ENCODE measurements around the gene GLS2.
A peak's percentile ranks its signal among the peaks of the same experiment; 100 is the strongest.
"Not testable (repeated sequence)": the region's sequence is repeated elsewhere in the genome, so short reads cannot be mapped to it uniquely, and the experiment has no call there.

Gene GLS2

GRCh38 chr12:56448860-56449621, 38.9 kb downstream of the GLS2 start, which contains the start of gene TIMELESS:
Gene TIMELESS, minus strand, starts transcription at chr12:56449426. Its CDS starts 15,256 bp downstream, at chr12:56434170.
- DNase-seq (ENCODE audit: low read depth in 3 of 3, low spot score in 1 of 3): peak; percentile 58 to 72 (median 62)

- not testable (repeated sequence) for DNase-seq (ENCODE audit: low read depth in 3 of 3, low spot score in 1 of 3)
Observed at GRCh38 chr12:56443208-56443607, 44.8 kb downstream of the GLS2 start.

DNA sequence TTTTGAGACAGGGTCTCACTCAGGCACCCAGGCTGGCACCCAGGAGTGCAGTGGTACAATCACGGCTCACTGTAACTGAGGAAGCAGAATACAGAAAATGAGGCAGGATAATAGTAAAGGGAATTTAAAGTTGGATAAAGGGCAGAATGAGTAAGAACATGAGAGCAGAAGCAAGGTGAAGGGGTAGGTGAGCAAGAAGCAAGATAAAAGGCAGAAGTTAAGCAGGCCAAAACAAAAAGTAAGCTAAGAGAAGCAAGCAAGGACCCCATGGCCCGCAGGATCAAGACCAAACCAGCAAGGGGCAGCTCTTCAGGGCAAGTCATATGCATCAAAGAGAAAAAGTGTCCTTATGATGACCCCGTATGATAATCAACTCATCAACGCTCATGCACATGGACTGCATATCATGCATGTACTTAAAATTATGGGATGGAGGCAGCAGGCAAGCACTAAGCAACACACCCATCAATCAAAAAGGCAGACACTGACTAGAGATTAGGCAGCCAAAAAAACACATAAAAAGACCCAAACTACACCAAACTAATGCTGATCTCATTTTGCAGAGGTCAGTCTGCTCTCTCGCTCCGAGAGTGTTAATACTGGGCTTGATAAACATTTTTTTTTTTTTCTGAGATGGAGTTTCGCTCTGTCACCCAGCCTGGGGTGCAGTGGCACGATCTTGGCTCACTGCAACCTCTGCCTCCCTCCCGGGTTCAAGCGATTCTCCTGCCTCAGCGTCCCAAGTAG, 50.4 kb downstream of the GLS2 start:
- DNase-seq (ENCODE audit: low read depth in 3 of 3, low spot score in 1 of 3): no peak

- no peak for DNase-seq (ENCODE audit: low read depth in 3 of 3, low spot score in 1 of 3)
Observed at GRCh38 chr12:56434828-56435227, 53.1 kb downstream of the GLS2 start.

- DNase-seq (ENCODE audit: low read depth in 3 of 3, low spot score in 1 of 3): no peak
Observed at GRCh38 chr12:56431850-56432249, 56.1 kb downstream of the GLS2 start.

DNA sequence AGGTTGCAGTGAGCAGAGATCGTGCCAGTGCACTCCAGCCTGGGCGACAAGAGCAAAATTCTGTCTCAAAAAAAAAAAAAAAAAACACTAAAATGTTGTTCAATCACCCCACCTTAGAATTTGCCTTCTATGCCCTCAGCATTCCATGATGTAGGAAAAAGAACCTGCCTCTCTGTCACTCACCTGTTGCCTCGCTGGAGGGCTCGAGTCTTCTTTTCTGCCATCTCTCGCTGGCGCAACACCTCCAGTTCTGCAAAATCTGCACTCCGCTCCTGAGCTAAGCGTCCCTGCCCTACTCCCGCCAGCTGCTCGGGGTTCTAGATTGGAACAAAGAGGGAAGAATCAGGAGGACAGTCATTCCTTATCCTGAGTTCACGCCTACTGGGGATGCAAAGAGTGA, 56.7 kb downstream of the GLS2 start:
- no peak for DNase-seq (ENCODE audit: low read depth in 3 of 3, low spot score in 1 of 3)

GRCh38 chr12:56425940-56426438, 62.0 kb downstream of the GLS2 start:
- no peak for DNase-seq (ENCODE audit: low read depth in 3 of 3, low spot score in 1 of 3)

DNA sequence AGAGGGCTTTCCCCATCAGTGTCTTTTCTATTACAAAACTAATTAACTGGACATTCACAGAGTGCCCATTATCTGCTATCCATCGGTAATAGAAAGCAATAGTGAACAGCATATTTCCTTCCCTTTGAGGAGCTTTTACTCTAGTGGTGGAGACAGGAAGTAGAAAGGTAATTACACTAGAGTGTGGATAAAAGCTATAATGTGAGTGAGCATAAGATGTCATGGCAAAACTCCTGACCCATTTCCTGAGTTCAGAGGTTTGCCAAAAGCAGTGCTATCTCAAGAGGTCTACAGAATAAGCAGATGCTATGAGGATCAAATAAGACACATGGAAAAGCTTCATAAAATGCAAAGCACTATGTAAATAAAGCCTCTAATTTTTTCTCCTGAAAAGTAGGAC, 62.8 kb downstream of the GLS2 start:
- no peak for DNase-seq (ENCODE audit: low read depth in 3 of 3, low spot score in 1 of 3)

All from stimulated activated CD4-positive, alpha-beta T cell treated with anti-CD3 and anti-CD28 coated beads, TNF-alpha, amount 100 ng/mL, for 1 hour (primary cell).